HepG2 (cell line): Measurements from ENCODE around the gene PARVB. TPM values are rescaled to one million over a fixed set of nuclear protein-coding genes. Genes with fewer than 3 reads are reported as not detected.

Source experiments
- ATAC-seq: fragments of 200-7000 bp; cut with Tn5 transposase; 3 replicates; pipeline ENCODE4 v1.9.1; 2020; ENCODE audit warnings: mild to moderate bottlenecking, moderate library complexity
- BruUV-seq: library from RNA; stranded (reverse); fragments of 400-500 nt; replicated peaks from 2 replicates; lab custom pipeline; 2021; lab: Mats Ljungman, UMichigan
- CTCF ChIA-PET: fragments of 300-600 bp; formaldehyde crosslinking; extraction: SDS; loops from one replicate; lab custom pipeline; 2021; ENCODE audit warnings: low total read pairs, inconsistent platforms, low intra/inter-chr PET ratio; lab: Yijun Ruan, JAX
- POLR2A ChIA-PET: fragments of 350-600 bp; sonication (Branson Sonifier 250); formaldehyde crosslinking; loops from one replicate; lab custom pipeline; 2020; ENCODE audit warnings: antibody characterized with exemption, inconsistent platforms; lab: Yijun Ruan, JAX
- DNase-seq: peaks from one replicate; pipeline ENCODE4 v3.0.0-alpha.2; 2015; ENCODE audit warnings: low spot score
- FAIRE-seq: peaks from 3 replicates; lab custom pipeline; 2011; peaks lifted over from hg19 to GRCh38; lab: Jason Lieb, UNC
- H2AFZ ChIP-seq: one replicate; pipeline ENCODE4 v1.6.1; 2011; ENCODE audit warnings: low read length, inconsistent platforms
- H3K27ac ChIP-seq: fragments of 300-600 bp; 3 replicates; pipeline ENCODE4 v1.8.0; 2011; ENCODE audit warnings: mixed run types, mild to moderate bottlenecking, mixed read lengths, low read length, inconsistent platforms; ENCODE audit not compliant: insufficient read depth; ENCODE audit errors: extremely low read length
- H3K27me3 ChIP-seq, 2 experiments: fragments of 200-600 bp in 1 of 2; 2 replicates in 1 of 2; 3 replicates in 1 of 2; pipeline versions ENCODE4 v1.6.0 to v1.8.0; 2011; ENCODE audit warnings: low read length in 2 of 2, mild to moderate bottlenecking in 2 of 2, moderate library complexity in 2 of 2, inconsistent platforms in 1 of 2; ENCODE audit not compliant: insufficient read depth in 2 of 2, control insufficient read depth in 1 of 2
- H3K36me3 ChIP-seq, 2 experiments: fragments of 200-600 bp in 1 of 2; replicated peaks in 1 of 2; 2 replicates in 1 of 2; 3 replicates in 1 of 2; pipeline versions ENCODE4 v1.5.1 to v1.8.0; 2011; ENCODE audit warnings: low read length in 2 of 2, inconsistent platforms in 1 of 2; ENCODE audit not compliant: insufficient read depth in 2 of 2, control insufficient read depth in 1 of 2
- H3K4me1 ChIP-seq: 2 replicates; pipeline ENCODE4 v1.5.1; 2012; ENCODE audit warnings: low read length, inconsistent platforms; ENCODE audit not compliant: insufficient read depth
- H3K4me2 ChIP-seq: 2 replicates; pipeline ENCODE4 v1.6.0; 2011; ENCODE audit warnings: low read depth, low read length, inconsistent platforms
- H3K4me3 ChIP-seq, 3 experiments: fragments of 200-600 bp in 1 of 3; sonication (generic), shearing (Covaris generic) in 1 of 3; replicated peaks in 1 of 3; 2 replicates each; pipeline ENCODE4 v1.5.1; 2011 to 2016; ENCODE audit warnings: low read length in 3 of 3, inconsistent platforms in 2 of 3, low read depth in 2 of 3, mild to moderate bottlenecking in 2 of 3, control low read depth in 1 of 3, mixed read lengths in 1 of 3; ENCODE audit not compliant: insufficient read depth in 1 of 3
- H3K79me2 ChIP-seq: one replicate; pipeline ENCODE4 v1.6.1; 2011; ENCODE audit warnings: low read length, inconsistent platforms; ENCODE audit not compliant: insufficient read depth
- H3K9ac ChIP-seq: 2 replicates; pipeline ENCODE4 v1.6.0; 2011; ENCODE audit warnings: mild to moderate bottlenecking, low read depth, low read length, inconsistent platforms; ENCODE audit not compliant: insufficient read depth
- H3K9me3 ChIP-seq: 2 replicates; pipeline ENCODE4 v1.5.1; 2012; ENCODE audit warnings: mild to moderate bottlenecking, low read length
- H4K20me1 ChIP-seq: 2 replicates; pipeline ENCODE4 v1.6.0; 2011; ENCODE audit warnings: inconsistent platforms, mild to moderate bottlenecking, low read length, moderate library complexity; ENCODE audit not compliant: insufficient read depth
- HINFP ChIP-seq: sonication (generic); formaldehyde crosslinking; IDR thresholded peaks from 2 replicates; pipeline ENCODE4 v1.4.0; 2020; ENCODE audit warnings: low read depth, mild to moderate bottlenecking, missing genetic modification reagents
- HMGXB3 ChIP-seq: sonication (generic); formaldehyde crosslinking; IDR thresholded peaks from 2 replicates; pipeline ENCODE4 v1.4.0; 2020; ENCODE audit warnings: missing genetic modification reagents, borderline replicate concordance
- MTF2 ChIP-seq: sonication (generic); formaldehyde crosslinking; IDR thresholded peaks from 2 replicates; pipeline ENCODE4 v1.5.0; 2020; ENCODE audit warnings: missing genetic modification reagents, borderline replicate concordance
- NR1H2 ChIP-seq: sonication (generic); formaldehyde crosslinking; IDR thresholded peaks from 2 replicates; pipeline ENCODE4 v1.8.1; 2022; ENCODE audit warnings: low read depth, missing genetic modification reagents, borderline replicate concordance
- ZBTB1 ChIP-seq: sonication (generic); formaldehyde crosslinking; IDR thresholded peaks from 2 replicates; pipeline ENCODE4 v1.4.0; 2020; ENCODE audit warnings: missing genetic modification reagents, borderline replicate concordance
- ZNF589 ChIP-seq: sonication (generic); formaldehyde crosslinking; conservative IDR thresholded peaks from 2 replicates; pipeline ENCODE4 v1.8.0; 2022; ENCODE audit warnings: mild to moderate bottlenecking, moderate library complexity, missing genetic modification reagents
- WGBS: methylation state at CpG from one replicate; pipeline ENCODE4 v1.1.6; 2017; ENCODE audit warnings: low lambda C conversion rate; 5-methylcytosine and 5-hydroxymethylcytosine counted together
- in situ Hi-C: cut with HindIII; loops from 2 replicates; pipeline ENCODE4 v1.10.0; 2017; ENCODE audit warnings: low pct_unique_long_range_greater_than_20kb; ENCODE audit not compliant: extremely low pct_ligation_motif_present
- intact Hi-C: fragments of 100-400 bp; cut with micrococcal nuclease; formaldehyde crosslinking; loops from one replicate; pipeline ENCODE4 v1.10.0; 2022; ENCODE audit not compliant: unreplicated experiment
- polyA plus RNA-seq, 8 experiments: library from polyadenylated mRNA; depleted of rRNA in 3 of 8; stranded (reverse) in 7 of 8; unstranded in 1 of 8; fragments of >200 nt; fragmentation: Illumina TruSeq in 4 of 8; extraction: Trizol in 4 of 8; gene quantifications; 2 replicates each; pipeline versions ENCODE4 v1.2.1 to v1.2.3, GENCODE V29; 2011 to 2016; ENCODE audit warnings: low read depth in 4 of 8, missing spikeins in 1 of 8, mixed read lengths in 1 of 8; ENCODE audit not compliant: insufficient read depth in 1 of 8
- total RNA-seq, 5 experiments: library from RNA; depleted of rRNA; stranded (reverse); fragments of >200 nt; fragmentation: Illumina TruSeq; extraction: Trizol; gene quantifications; 2 replicates each; pipeline ENCODE4 v1.2.3, GENCODE V29; 2016; ENCODE audit warnings: low read depth in 1 of 5

The PARVB gene
- total and polyA plus RNA-seq, 2 of the 13 experiments (the other 11 are each of a cell fraction or from before 2014, with no cell fraction given) = 0.11 to 0.15 TPM

- DNase-seq (no peak), ATAC-seq (no peak), FAIRE-seq (no peak)
- Histone ChIP-seq H3K4me3 (no peak overlapping the region), H3K27ac (no peak overlapping the region), H3K4me2 (no peak overlapping the region), H3K79me2 (no peaks in the 10 kb centered on the region), H3K27me3 (peaks cover 0 to 1% of the 10 kb centered on the region in 2 experiments; a peak in 1 of 5 replicates), H3K4me1 (no peaks in the 10 kb centered on the region), H3K9ac (no peak overlapping the region), H3K36me3 (no peaks in the 10 kb centered on the region), H3K9me3 (no peaks in the 10 kb centered on the region), H2AFZ (no peak overlapping the region), H4K20me1 (no peaks in the 10 kb centered on the region)
- CTCF ChIA-PET = no interaction called here
- in situ Hi-C loops (no loop called here), intact Hi-C loops (no loop called here)
- WGBS = 66% methylated on average over 8 of the region's 8 CpGs
- TF ChIP-seq HMGXB3 (CRISPR knock-in tag) = no peak
- no peak for TF ChIP-seq HINFP (CRISPR knock-in tag)
- no peak for TF ChIP-seq MTF2 (CRISPR knock-in tag)
- no peak for TF ChIP-seq ZNF589
- TF ChIP-seq ZBTB1 = no peak
- TF ChIP-seq NR1H2 = no peak
- POLR2A ChIA-PET = no interaction called here
- no TSS peak for BruUV-seq
Measured at GRCh38 chr22:44158816-44159215, 134.7 kb downstream of the PARVB start.
